SK-N-DZ (cell line): ENCODE results near the gene HS6ST2.

Source experiments
- DNase-seq: peaks from one replicate; pipeline ENCODE4 v3.0.0-alpha.2; 2015; ENCODE audit warnings: low spot score

HS6ST2 gene

GRCh38 chrX:132622130-132622529 lies 336.3 kb downstream of the HS6ST2 start:
- DNase-seq: no peak

GRCh38 chrX:132618810-132619209 lies 339.6 kb downstream of the HS6ST2 start:
- DNase-seq: no peak

GRCh38 chrX:132615391-132616131 lies 342.9 kb downstream of the HS6ST2 start:
- peak; percentile 6 for DNase-seq

GRCh38 chrX:132614297-132614696 lies 344.1 kb downstream of the HS6ST2 start:
- no peak for DNase-seq

- no peak for DNase-seq
Measured at GRCh38 chrX:132613801-132614200, 344.6 kb downstream of the HS6ST2 start.

- DNase-seq: no peak
Measured at GRCh38 chrX:132612821-132613564, 345.4 kb downstream of the HS6ST2 start.

GRCh38 chrX:132610536-132610935 lies 347.9 kb downstream of the HS6ST2 start:
- DNase-seq: no peak

- no peak for DNase-seq
Measured at GRCh38 chrX:132609362-132609848, 349.0 kb downstream of the HS6ST2 start.

- no peak for DNase-seq
Measured at GRCh38 chrX:132603700-132604286, 354.6 kb downstream of the HS6ST2 start.

GRCh38 chrX:132602701-132603100 lies 355.7 kb downstream of the HS6ST2 start:
- DNase-seq: no peak

GRCh38 chrX:132594999-132595398 lies 363.4 kb downstream of the HS6ST2 start:
- no peak for DNase-seq

GRCh38 chrX:132594129-132594528 lies 364.3 kb downstream of the HS6ST2 start:
- no peak for DNase-seq

GRCh38 chrX:132592880-132593279 lies 365.5 kb downstream of the HS6ST2 start:
- no peak for DNase-seq

GRCh38 chrX:132591719-132592275 lies 366.6 kb downstream of the HS6ST2 start:
- peak; percentile 3 for DNase-seq

GRCh38 chrX:132590350-132591026 lies 367.9 kb downstream of the HS6ST2 start:
- DNase-seq: no peak

GRCh38 chrX:132584936-132585335 lies 373.5 kb downstream of the HS6ST2 start:
- no peak for DNase-seq

- no peak for DNase-seq
Measured at GRCh38 chrX:132576939-132577338, 381.5 kb downstream of the HS6ST2 start.
